ENCODE measurements around the gene TRHDE.

Gene TRHDE

GRCh38 chr12:72498354-72498753 is 226.2 kb downstream of the TRHDE start:
- DNase-seq (ENCODE audit: extremely low read depth, low read depth): no peak
- no peak overlapping the region for H3K4me3 ChIP-seq (replicated peaks; ENCODE audit: low read depth, low read length)
- TF ChIP-seq, protein P1, sequence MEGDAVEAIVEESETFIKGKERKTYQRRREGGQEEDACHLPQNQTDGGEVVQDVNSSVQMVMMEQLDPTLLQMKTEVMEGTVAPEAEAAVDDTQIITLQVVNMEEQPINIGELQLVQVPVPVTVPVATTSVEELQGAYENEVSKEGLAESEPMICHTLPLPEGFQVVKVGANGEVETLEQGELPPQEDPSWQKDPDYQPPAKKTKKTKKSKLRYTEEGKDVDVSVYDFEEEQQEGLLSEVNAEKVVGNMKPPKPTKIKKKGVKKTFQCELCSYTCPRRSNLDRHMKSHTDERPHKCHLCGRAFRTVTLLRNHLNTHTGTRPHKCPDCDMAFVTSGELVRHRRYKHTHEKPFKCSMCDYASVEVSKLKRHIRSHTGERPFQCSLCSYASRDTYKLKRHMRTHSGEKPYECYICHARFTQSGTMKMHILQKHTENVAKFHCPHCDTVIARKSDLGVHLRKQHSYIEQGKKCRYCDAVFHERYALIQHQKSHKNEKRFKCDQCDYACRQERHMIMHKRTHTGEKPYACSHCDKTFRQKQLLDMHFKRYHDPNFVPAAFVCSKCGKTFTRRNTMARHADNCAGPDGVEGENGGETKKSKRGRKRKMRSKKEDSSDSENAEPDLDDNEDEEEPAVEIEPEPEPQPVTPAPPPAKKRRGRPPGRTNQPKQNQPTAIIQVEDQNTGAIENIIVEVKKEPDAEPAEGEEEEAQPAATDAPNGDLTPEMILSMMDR (IDR thresholded peaks at IDR 0.05; ENCODE audit: low read depth, low read length, missing control alignments): no peak

- TF ChIP-seq, protein P1 (IDR thresholded peaks at IDR 0.05; ENCODE audit: low read depth, low read length, missing control alignments): no peak
- no peak overlapping the region for H3K4me3 ChIP-seq (replicated peaks; ENCODE audit: low read depth, low read length)
- no peak for DNase-seq (ENCODE audit: extremely low read depth, low read depth)
Measured at GRCh38 chr12:72499244-72499643, 227.1 kb downstream of the TRHDE start.

GRCh38 chr12:72502546-72502945 is 230.4 kb downstream of the TRHDE start:
- no peak overlapping the region for H3K4me3 ChIP-seq (replicated peaks; ENCODE audit: low read depth, low read length)
- TF ChIP-seq, protein P1 (IDR thresholded peaks at IDR 0.05; ENCODE audit: low read depth, low read length, missing control alignments): no peak
- DNase-seq (ENCODE audit: extremely low read depth, low read depth): no peak

DNA sequence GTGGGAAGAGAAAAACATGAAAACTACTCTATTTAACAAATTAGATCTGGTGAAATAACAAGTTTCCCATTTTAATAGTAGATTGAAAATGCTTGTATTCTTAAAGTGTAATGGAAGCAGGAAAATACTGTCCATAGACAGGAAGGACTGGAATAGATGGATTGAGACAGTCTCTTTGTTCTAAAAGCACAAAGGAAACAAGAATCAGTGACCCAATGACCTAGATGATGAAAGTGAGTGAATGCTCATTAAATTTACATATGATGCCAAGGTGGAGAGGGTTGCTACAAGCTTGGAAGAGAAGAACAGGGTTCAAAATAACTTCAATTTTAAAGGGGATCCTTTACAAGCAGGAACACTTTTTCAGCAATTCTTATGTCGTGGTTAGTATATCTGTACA is 233.1 kb downstream of the TRHDE start:
- TF ChIP-seq, protein P1 (IDR thresholded peaks at IDR 0.05; ENCODE audit: low read depth, low read length, missing control alignments): no peak
- no peak overlapping the region for H3K4me3 ChIP-seq (replicated peaks; ENCODE audit: low read depth, low read length)
- no peak for DNase-seq (ENCODE audit: extremely low read depth, low read depth)

GRCh38 chr12:72509891-72510290 is 237.7 kb downstream of the TRHDE start:
- TF ChIP-seq, protein P1 (IDR thresholded peaks at IDR 0.05; ENCODE audit: low read depth, low read length, missing control alignments): no peak
- DNase-seq (ENCODE audit: extremely low read depth, low read depth): no peak
- H3K4me3 ChIP-seq (replicated peaks; ENCODE audit: low read depth, low read length): no peak overlapping the region

DNA sequence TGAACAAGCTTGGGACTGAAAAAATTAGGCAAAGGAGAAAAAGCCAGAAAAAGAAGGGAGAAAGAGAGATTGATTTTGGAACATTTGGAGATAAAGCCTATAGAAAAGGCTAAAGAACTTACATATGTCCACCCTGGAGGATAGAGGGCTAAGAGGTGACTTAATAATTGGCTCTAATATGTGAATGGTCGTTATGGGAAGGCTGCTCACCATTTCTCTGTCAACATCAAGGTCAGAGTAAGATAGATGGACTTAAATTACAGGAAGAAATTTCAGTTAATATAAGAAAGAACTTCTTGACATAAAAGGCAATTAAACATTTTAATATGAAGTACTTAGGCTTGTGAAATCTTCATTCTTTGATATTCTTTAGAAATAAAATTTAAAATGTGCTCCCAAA is 238.6 kb downstream of the TRHDE start:
- DNase-seq (ENCODE audit: extremely low read depth, low read depth): no peak
- H3K4me3 ChIP-seq (replicated peaks; ENCODE audit: low read depth, low read length): no peak overlapping the region
- TF ChIP-seq, protein P1 (IDR thresholded peaks at IDR 0.05; ENCODE audit: low read depth, low read length, missing control alignments): no peak

DNA sequence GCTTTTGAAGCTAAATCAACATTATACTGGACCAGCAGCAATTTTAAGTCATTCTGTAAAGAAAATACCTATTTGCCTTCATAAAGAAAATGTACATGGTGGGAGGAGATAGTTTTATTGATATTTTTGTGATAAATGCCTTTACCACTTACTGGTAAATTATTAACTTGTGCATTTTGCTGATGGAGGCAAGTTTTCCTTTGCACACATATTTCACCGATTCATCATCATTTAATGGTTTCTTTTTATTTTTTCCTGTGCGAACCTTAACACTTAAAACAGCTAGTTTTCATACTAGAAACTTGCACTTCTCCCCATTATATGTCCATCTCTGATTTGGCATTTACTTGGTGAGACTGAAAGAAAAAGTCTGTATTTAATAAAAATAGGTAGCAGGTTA is 239.3 kb downstream of the TRHDE start:
- TF ChIP-seq, protein P1 (IDR thresholded peaks at IDR 0.05; ENCODE audit: low read depth, low read length, missing control alignments): no peak
- no peak for DNase-seq (ENCODE audit: extremely low read depth, low read depth)
- no peak overlapping the region for H3K4me3 ChIP-seq (replicated peaks; ENCODE audit: low read depth, low read length)
